Measurements from ENCODE around the gene TNS1.

TNS1 gene

GRCh38 chr2:218024871-218025270 lies 22.1 kb upstream of the TNS1 start:
- no peak for DNase-seq (ENCODE audit: extremely low read depth, low read depth)
- TF ChIP-seq CTCF (IDR thresholded peaks at IDR 0.05; ENCODE audit: low read depth, low read length), result no peak

GRCh38 chr2:218024336-218024735 lies 21.5 kb upstream of the TNS1 start:
- DNase-seq (ENCODE audit: extremely low read depth, low read depth), result no peak
- TF ChIP-seq CTCF (IDR thresholded peaks at IDR 0.05; ENCODE audit: low read depth, low read length), result no peak

- no peak for DNase-seq (ENCODE audit: extremely low read depth, low read depth)
- no peak for TF ChIP-seq CTCF (IDR thresholded peaks at IDR 0.05; ENCODE audit: low read depth, low read length)
Observed at GRCh38 chr2:218023636-218024035, 20.8 kb upstream of the TNS1 start.

- TF ChIP-seq CTCF (IDR thresholded peaks at IDR 0.05; ENCODE audit: low read depth, low read length), result no peak
- DNase-seq (ENCODE audit: extremely low read depth, low read depth), result no peak
Observed at GRCh38 chr2:218022851-218023530, 20.2 kb upstream of the TNS1 start.

- TF ChIP-seq CTCF (IDR thresholded peaks at IDR 0.05; ENCODE audit: low read depth, low read length), result no peak
- DNase-seq (ENCODE audit: extremely low read depth, low read depth), result no peak
Observed at GRCh38 chr2:218022131-218022850, 19.5 kb upstream of the TNS1 start.

- no peak for DNase-seq (ENCODE audit: extremely low read depth, low read depth)
- no peak for TF ChIP-seq CTCF (IDR thresholded peaks at IDR 0.05; ENCODE audit: low read depth, low read length)
Observed at GRCh38 chr2:218021536-218022071, 18.8 kb upstream of the TNS1 start.

GRCh38 chr2:218020966-218021535 lies 18.3 kb upstream of the TNS1 start:
- no peak for DNase-seq (ENCODE audit: extremely low read depth, low read depth)
- no peak for TF ChIP-seq CTCF (IDR thresholded peaks at IDR 0.05; ENCODE audit: low read depth, low read length)
